ENCODE results near the gene MESP2. TPM values are rescaled to one million over a fixed set of nuclear protein-coding genes. Genes with fewer than 3 reads are reported as not detected.

Gene MESP2
- total and polyA plus RNA-seq, 2 of the 8 experiments (the other 6 are each of a cell fraction or from before 2014, with no cell fraction given): 0.35 to 0.80 TPM

GRCh38 chr15:89770041-89770440, 6.1 kb upstream of the MESP2 start:
- Histone ChIP-seq H3K79me1 (ENCODE audit: low read depth, low read length) (no peaks in the 10 kb centered on the region), H4K20me1 (replicated peaks in 1 of 2; ENCODE audit: control insufficient read depth in 1 of 2, insufficient read depth in 2 of 2, low read length in 2 of 2) (no peaks in the 10 kb centered on the region), H3K18ac (ENCODE audit: extremely low read depth, low read length) (no peak overlapping the region), H3K9me3 (ENCODE audit: insufficient read depth in 2 of 2, low read depth in 1 of 2, low read length in 1 of 2) (no peaks in the 10 kb centered on the region), H3K23me2 (ENCODE audit: low read depth, low read length) (no peaks in the 10 kb centered on the region), H2BK5ac (ENCODE audit: low read depth, low read length) (no peak overlapping the region), H3K27ac (ENCODE audit: low read depth, low read length) (no peak overlapping the region), H2BK12ac (ENCODE audit: low read depth, low read length) (no peak overlapping the region), H3K4me2 (ENCODE audit: insufficient read depth in 1 of 2, low read depth in 2 of 2, low read length in 2 of 2) (no peak overlapping the region), H4K8ac (ENCODE audit: extremely low read depth, insufficient read depth, low read length) (no peak overlapping the region), H3K4me1 (replicated peaks in 1 of 4; ENCODE audit: control insufficient read depth in 3 of 4, insufficient read depth in 4 of 4, low read length in 3 of 4) (no peaks in the 10 kb centered on the region; a peak in 1 of 7 replicates), H2BK20ac (ENCODE audit: low read length) (no peak overlapping the region), H3K23ac (ENCODE audit: insufficient read length) (no peak overlapping the region), H3K4ac (replicated peaks; ENCODE audit: insufficient read length, low read depth, low read length) (no peak overlapping the region), H2AFZ (ENCODE audit: low read length) (no peak overlapping the region), H2AK5ac (ENCODE audit: low read depth, low read length) (no peak overlapping the region), H3K36me3 (ENCODE audit: control insufficient read depth in 2 of 4, insufficient read depth in 4 of 4, low read length in 3 of 4) (no peaks in the 10 kb centered on the region), H3K27me3 (replicated peaks in 1 of 4; ENCODE audit: control insufficient read depth in 3 of 4, extremely low read depth in 1 of 4, insufficient read depth in 3 of 4, low read length in 3 of 4) (no peaks in the 10 kb centered on the region), H4K5ac (ENCODE audit: insufficient read length, low read depth, low read length) (no peak overlapping the region), H3K56ac (replicated peaks; ENCODE audit: insufficient read length, low read depth, low read length) (no peak overlapping the region), H2BK120ac (replicated peaks; ENCODE audit: low read depth, low read length) (no peak overlapping the region), H4K91ac (replicated peaks; ENCODE audit: insufficient read length, low read length) (no peak overlapping the region), H3K9ac (replicated peaks in 1 of 4; ENCODE audit: extremely low read depth in 1 of 4, low read depth in 3 of 4, low read length in 3 of 4) (no peak overlapping the region), H3K4me3 (ENCODE audit: extremely low read depth in 1 of 4, insufficient read depth in 2 of 4, low read depth in 3 of 4, low read length in 4 of 4) (no peak overlapping the region), H3K14ac (ENCODE audit: insufficient read length) (no peak overlapping the region), H3K79me2 (ENCODE audit: control insufficient read depth in 1 of 2, insufficient read depth in 2 of 2, low read length in 2 of 2) (no peaks in the 10 kb centered on the region), H2BK15ac (ENCODE audit: low read length) (no peak overlapping the region)
- FAIRE-seq (no peak), DNase-seq (ENCODE audit: low read depth in 1 of 2, low spot score in 2 of 2) (no peak)
- TF ChIP-seq EZH2 (IDR thresholded peaks at IDR 0.05; ENCODE audit: low read depth, low read length, severe bottlenecking) (no peak), POLR2A (IDR thresholded peaks at IDR 0.05; ENCODE audit: control extremely low read depth in 1 of 2, low read depth in 2 of 2, low read length in 2 of 2) (no peak), SAP30 (IDR thresholded peaks at IDR 0.05; ENCODE audit: insufficient read depth, insufficient replicate concordance, low read length) (no peak), ATF3 (IDR thresholded peaks at IDR 0.05; ENCODE audit: insufficient read depth, low read depth, low read length) (no peak)
- WGBS, 2 experiments (ENCODE audit: extremely low coverage in 1 of 2, insufficient coverage in 1 of 2, insufficient read length in 1 of 2, insufficient replicate concordance in 2 of 2, low coverage in 1 of 2, low lambda C conversion rate in 2 of 2, missing lambda C conversion rate in 1 of 2): 87% methylated on average over 3 of the region's 3 CpGs; no CpG with 5 or more reads in 1 of the 2 experiments
- ChIA-PET POLR2A (ENCODE audit: partially characterized antibody) (no interaction called here), CTCF (ENCODE audit: partially characterized antibody) (interaction anchor here (0.7 to 6.5 kb wide), 5 partner anchors 9 to 346 kb away, joined by 3 to 90 read pairs (median 3); no protein-coding TSS in a partner anchor)
